Smooth muscle cell (in vitro differentiated cells): ENCODE results near the gene CASTOR1. TPM values are rescaled to one million over a fixed set of nuclear protein-coding genes. Genes with fewer than 3 reads are reported as not detected.

Experiments
- DNase-seq: peaks from one replicate; lab custom pipeline; 2025; ENCODE audit not compliant: unreplicated experiment; lab: John Stamatoyannopoulos, UW
- H2AFZ ChIP-seq: fragments of 200-600 bp; sonication (generic); 2 replicates; pipeline ENCODE4 v1.6.0; 2016; ENCODE audit warnings: antibody characterized with exemption, low read depth, mild to moderate bottlenecking
- H3F3A ChIP-seq: fragments of 200-600 bp; sonication (generic); 2 replicates; pipeline ENCODE4 v1.6.0; 2017; ENCODE audit warnings: antibody characterized with exemption, low read depth
- H3K27ac ChIP-seq: fragments of 200-600 bp; sonication (generic); 2 replicates; pipeline ENCODE4 v1.5.1; 2016; ENCODE audit warnings: low read depth, mild to moderate bottlenecking
- H3K27me3 ChIP-seq: fragments of 200-600 bp; sonication (generic); 2 replicates; pipeline ENCODE4 v1.6.1; 2016; ENCODE audit warnings: low read depth, mild to moderate bottlenecking
- H3K36me3 ChIP-seq: fragments of 200-600 bp; sonication (generic); 2 replicates; pipeline ENCODE4 v1.5.1; 2016; ENCODE audit warnings: low read depth
- H3K4me1 ChIP-seq: fragments of 200-600 bp; sonication (generic); 2 replicates; pipeline ENCODE4 v1.5.1; 2016; ENCODE audit warnings: low read depth
- H3K4me2 ChIP-seq: fragments of 200-600 bp; sonication (generic); 2 replicates; pipeline ENCODE4 v1.6.0; 2016; ENCODE audit warnings: mild to moderate bottlenecking
- H3K4me3 ChIP-seq: fragments of 200-600 bp; sonication (generic); 2 replicates; pipeline ENCODE4 v1.5.1; 2016; ENCODE audit warnings: mild to moderate bottlenecking
- H3K79me2 ChIP-seq: fragments of 200-600 bp; sonication (generic); 2 replicates; pipeline ENCODE4 v1.6.0; 2016; ENCODE audit warnings: low read depth, mild to moderate bottlenecking
- H3K9ac ChIP-seq: fragments of 200-600 bp; sonication (generic); 2 replicates; pipeline ENCODE4 v1.6.0; 2016; ENCODE audit warnings: low read depth
- H3K9me3 ChIP-seq: fragments of 200-600 bp; sonication (generic); replicated peaks from 2 replicates; pipeline ENCODE4 v1.5.1; 2016; ENCODE audit warnings: low read depth
- H4K20me1 ChIP-seq: fragments of 200-600 bp; sonication (generic); 2 replicates; pipeline ENCODE4 v1.6.0; 2016; ENCODE audit warnings: low read depth
- CTCF ChIP-seq: fragments of 200-600 bp; sonication (generic); IDR thresholded peaks from 2 replicates; pipeline ENCODE4 v1.5.1; 2017; ENCODE audit warnings: borderline replicate concordance, mild to moderate bottlenecking, antibody characterized with exemption; ENCODE audit not compliant: insufficient read depth, poor library complexity, severe bottlenecking
- WGBS: methylation state at CpG from one replicate; pipeline ENCODE4 v1.1.7; 2016; ENCODE audit warnings: low lambda C conversion rate; 5-methylcytosine and 5-hydroxymethylcytosine counted together
- polyA plus RNA-seq: library from polyadenylated mRNA; unstranded; fragments of >200 nt; fragmentation: Nextera tagmentation; extraction: Ambion mirVana; gene quantifications from 2 replicates; pipeline ENCODE4 v1.2.1, GENCODE V29; 2016
- total RNA-seq: library from RNA; depleted of rRNA; stranded (reverse); fragments of >200 nt; gene quantifications from 2 replicates; pipeline ENCODE4 v1.2.3, GENCODE V29; 2014

Gene CASTOR1
- total and polyA plus RNA-seq, 2 experiments from 2014 or later = 9.8 to 21.8 TPM

GRCh38 chr22:30282616-30283046, 6.7 kb downstream of the CASTOR1 start:
- 86% methylated on average over 7 of the region's 7 CpGs for WGBS
- DNase-seq = no peak
- Histone ChIP-seq H3K4me2 (no peak overlapping the region), H3K27ac (no peak overlapping the region), H3K4me1 (peaks cover 3% of the 10 kb centered on the region), H3K79me2 (no peaks in the 10 kb centered on the region), H3K9ac (no peak overlapping the region), H3K9me3 (no peaks in the 10 kb centered on the region), H3K4me3 (no peak overlapping the region), H3K27me3 (no peaks in the 10 kb centered on the region), H3F3A (peaks cover 4% of the 10 kb centered on the region), H3K36me3 (no peaks in the 10 kb centered on the region), H4K20me1 (peaks cover 6% of the 10 kb centered on the region), H2AFZ (no peak overlapping the region)
- TF ChIP-seq CTCF = no peak

GRCh38 chr22:30280505-30280904, 8.8 kb downstream of the CASTOR1 start:
- H4K20me1 ChIP-seq = no peaks in the 10 kb centered on the region
- peak overlapping the region; percentile 19 for H3K4me2 ChIP-seq
- TF ChIP-seq CTCF = no peak
- no peaks in the 10 kb centered on the region for H3K36me3 ChIP-seq
- H3K9me3 ChIP-seq = no peaks in the 10 kb centered on the region
- DNase-seq = no peak
- peaks cover 7% of the 10 kb centered on the region for H3K4me1 ChIP-seq
- H3F3A ChIP-seq = peaks cover 4% of the 10 kb centered on the region
- H3K9ac ChIP-seq = no peak overlapping the region
- H2AFZ ChIP-seq = no peak overlapping the region
- no peaks in the 10 kb centered on the region for H3K79me2 ChIP-seq
- WGBS = 57% methylated on average over 8 of the region's 8 CpGs
- peak overlapping the region; percentile 70 for H3K27ac ChIP-seq
- no peak overlapping the region for H3K4me3 ChIP-seq
- H3K27me3 ChIP-seq = no peaks in the 10 kb centered on the region

- Histone ChIP-seq H3K4me1 (peaks cover 7% of the 10 kb centered on the region), H3K36me3 (no peaks in the 10 kb centered on the region), H3K4me3 (no peak overlapping the region), H3K27me3 (no peaks in the 10 kb centered on the region), H3K9ac (no peak overlapping the region), H4K20me1 (no peaks in the 10 kb centered on the region), H3K4me2 (peak overlapping the region; percentile 19), H3K27ac (peak overlapping the region; percentile 70), H3F3A (peaks cover 4% of the 10 kb centered on the region), H3K79me2 (no peaks in the 10 kb centered on the region), H2AFZ (no peak overlapping the region), H3K9me3 (no peaks in the 10 kb centered on the region)
- WGBS = 82% methylated on average over 5 of the region's 5 CpGs
- no peak for DNase-seq
- TF ChIP-seq CTCF = no peak
Observed at GRCh38 chr22:30279932-30280331, 9.4 kb downstream of the CASTOR1 start.

- Histone ChIP-seq H3K9ac (no peak overlapping the region), H3K4me3 (no peak overlapping the region), H3K27me3 (no peaks in the 10 kb centered on the region), H3F3A (peaks cover 4% of the 10 kb centered on the region), H2AFZ (no peak overlapping the region), H3K9me3 (no peaks in the 10 kb centered on the region), H3K36me3 (no peaks in the 10 kb centered on the region), H3K4me1 (peaks cover 7% of the 10 kb centered on the region), H3K79me2 (no peaks in the 10 kb centered on the region), H4K20me1 (no peaks in the 10 kb centered on the region), H3K27ac (no peak overlapping the region), H3K4me2 (peak overlapping the region; percentile 41)
- no peak for DNase-seq
- no peak for TF ChIP-seq CTCF
- 53% methylated on average over 16 of the region's 16 CpGs for WGBS
Observed at GRCh38 chr22:30279046-30279788, 10.1 kb downstream of the CASTOR1 start.
